Type B pancreatic cell (in vitro differentiated cells): ENCODE measurements around the gene UBE2G1. TPM values are rescaled to one million over a fixed set of nuclear protein-coding genes. Genes with fewer than 3 reads are reported as not detected.
"Not testable (repeated sequence)": the region's sequence is repeated elsewhere in the genome, so short reads cannot be mapped to it uniquely, and the experiment has no call there.

Experiments used
- DNase-seq: peaks from one replicate; pipeline ENCODE4 v3.0.0; 2021; ENCODE audit warnings: mixed read lengths; ENCODE audit not compliant: unreplicated experiment; ENCODE audit errors: extremely low spot score
- H3K27ac Mint-ChIP-seq: 2 replicates; pipeline ENCODE4 v1.8.0; 2021; ENCODE audit warnings: mild to moderate bottlenecking, mixed read lengths
- H3K27me3 Mint-ChIP-seq: 2 replicates; pipeline ENCODE4 v1.8.0; 2021; ENCODE audit warnings: mixed read lengths
- H3K36me3 Mint-ChIP-seq: 2 replicates; pipeline ENCODE4 v1.8.0; 2021; ENCODE audit warnings: mixed read lengths
- H3K4me1 Mint-ChIP-seq: one replicate; pipeline ENCODE4 v1.8.0; 2021; ENCODE audit warnings: mixed read lengths; ENCODE audit not compliant: unreplicated experiment
- H3K4me3 Mint-ChIP-seq: 2 replicates; pipeline ENCODE4 v1.8.0; 2021; ENCODE audit warnings: mild to moderate bottlenecking, mixed read lengths
- H3K9me3 Mint-ChIP-seq: 2 replicates; pipeline ENCODE4 v1.8.0; 2021; ENCODE audit warnings: mixed read lengths
- CTCF ChIP-seq: fragments of 200-600 bp; sonication (generic); conservative IDR thresholded peaks from 2 replicates; pipeline ENCODE4 v1.5.0; 2021; ENCODE audit warnings: antibody characterized with exemption, mild to moderate bottlenecking
- total RNA-seq: library from RNA; stranded (reverse); gene quantifications from 2 replicates; pipeline ENCODE4 v1.2.1, GENCODE V29; 2021; ENCODE audit warnings: low replicate concordance

The UBE2G1 gene
- total RNA-seq, 1 donor from 2014 or later = 77.7 TPM

- peaks cover 19% of the 10 kb centered on the region for H3K9me3 Mint-ChIP-seq
- no peaks in the 10 kb centered on the region for H3K27me3 Mint-ChIP-seq
- H3K36me3 Mint-ChIP-seq = peaks cover 47% of the 10 kb centered on the region
- no peak for DNase-seq
- H3K27ac Mint-ChIP-seq = no peak overlapping the region
- no peak for TF ChIP-seq CTCF
- peaks cover 7% of the 10 kb centered on the region for H3K4me1 Mint-ChIP-seq
- no peak overlapping the region for H3K4me3 Mint-ChIP-seq
Measured at GRCh38 chr17:4258867-4259266, 107.6 kb downstream of the UBE2G1 start.

- H3K9me3 Mint-ChIP-seq = peaks cover 19% of the 10 kb centered on the region
- H3K4me1 Mint-ChIP-seq = peaks cover 5% of the 10 kb centered on the region
- peaks cover 50% of the 10 kb centered on the region for H3K36me3 Mint-ChIP-seq
- H3K27me3 Mint-ChIP-seq = no peaks in the 10 kb centered on the region
- no peak overlapping the region for H3K27ac Mint-ChIP-seq
- DNase-seq = no peak
- no peak overlapping the region for H3K4me3 Mint-ChIP-seq
- no peak for TF ChIP-seq CTCF
Measured at GRCh38 chr17:4256952-4257351, 109.5 kb downstream of the UBE2G1 start.

GRCh38 chr17:4255271-4255670 lies 111.2 kb downstream of the UBE2G1 start:
- H3K36me3 Mint-ChIP-seq = peaks cover 41% of the 10 kb centered on the region
- not testable (repeated sequence) for H3K27me3 Mint-ChIP-seq, H3K4me1 Mint-ChIP-seq, H3K4me3 Mint-ChIP-seq, DNase-seq, H3K27ac Mint-ChIP-seq
- peaks cover 19% of the 10 kb centered on the region for H3K9me3 Mint-ChIP-seq

- Mint-ChIP-seq H3K4me1 (peaks cover 25% of the 10 kb centered on the region), H3K27me3 (no peaks in the 10 kb centered on the region), H3K9me3 (peaks cover 4% of the 10 kb centered on the region), H3K27ac (no peak overlapping the region), H3K36me3 (peaks cover 21% of the 10 kb centered on the region), H3K4me3 (no peak overlapping the region)
- TF ChIP-seq CTCF = no peak
- no peak for DNase-seq
Measured at GRCh38 chr17:4250887-4251286, 115.6 kb downstream of the UBE2G1 start.

GRCh38 chr17:4249452-4250029 lies 116.9 kb downstream of the UBE2G1 start:
- H3K27ac Mint-ChIP-seq = peak overlapping the region; percentile 56
- H3K36me3 Mint-ChIP-seq = peaks cover 21% of the 10 kb centered on the region
- no peak for DNase-seq
- H3K9me3 Mint-ChIP-seq = no peaks in the 10 kb centered on the region
- no peaks in the 10 kb centered on the region for H3K27me3 Mint-ChIP-seq
- peak; percentile 81 for TF ChIP-seq CTCF
- H3K4me1 Mint-ChIP-seq = peaks cover 31% of the 10 kb centered on the region
- H3K4me3 Mint-ChIP-seq = no peak overlapping the region

- H3K4me1 Mint-ChIP-seq = peaks cover 33% of the 10 kb centered on the region
Measured at GRCh38 chr17:4248504-4249277, 117.8 kb downstream of the UBE2G1 start.

More at GRCh38 chr17:4248504-4249277, 117.8 kb downstream of the UBE2G1 start:
- no peaks in the 10 kb centered on the region for H3K27me3 Mint-ChIP-seq
- peak overlapping the region; percentile 80 for H3K4me3 Mint-ChIP-seq
- peaks cover 22% of the 10 kb centered on the region for H3K36me3 Mint-ChIP-seq
- no peak for DNase-seq
- H3K9me3 Mint-ChIP-seq = no peaks in the 10 kb centered on the region
- peak overlapping the region; percentile 100 for H3K27ac Mint-ChIP-seq
- no peak for TF ChIP-seq CTCF
